ENCODE data around the gene NEK6.

Gene NEK6

DNA sequence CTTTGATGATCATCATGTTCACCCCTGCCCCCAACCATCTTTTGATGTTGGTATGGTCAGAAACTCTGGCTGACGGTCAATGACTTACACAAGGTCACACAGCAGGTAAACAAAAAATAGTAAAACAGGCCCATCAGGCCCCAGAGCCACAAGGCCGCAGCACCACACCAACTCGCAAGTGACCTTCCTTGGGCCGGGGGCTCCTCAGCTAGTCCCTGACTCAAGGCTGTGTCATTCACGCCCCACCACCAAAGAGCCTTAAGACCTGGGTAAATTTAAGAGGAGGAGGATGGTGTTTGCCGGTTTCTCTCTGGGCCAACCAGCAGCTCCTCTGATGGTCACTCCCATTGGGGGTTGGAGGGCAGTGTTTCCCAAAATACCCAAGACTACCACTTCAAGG, 101.7 kb downstream of the NEK6 start:
- no peak for DNase-seq

DNA sequence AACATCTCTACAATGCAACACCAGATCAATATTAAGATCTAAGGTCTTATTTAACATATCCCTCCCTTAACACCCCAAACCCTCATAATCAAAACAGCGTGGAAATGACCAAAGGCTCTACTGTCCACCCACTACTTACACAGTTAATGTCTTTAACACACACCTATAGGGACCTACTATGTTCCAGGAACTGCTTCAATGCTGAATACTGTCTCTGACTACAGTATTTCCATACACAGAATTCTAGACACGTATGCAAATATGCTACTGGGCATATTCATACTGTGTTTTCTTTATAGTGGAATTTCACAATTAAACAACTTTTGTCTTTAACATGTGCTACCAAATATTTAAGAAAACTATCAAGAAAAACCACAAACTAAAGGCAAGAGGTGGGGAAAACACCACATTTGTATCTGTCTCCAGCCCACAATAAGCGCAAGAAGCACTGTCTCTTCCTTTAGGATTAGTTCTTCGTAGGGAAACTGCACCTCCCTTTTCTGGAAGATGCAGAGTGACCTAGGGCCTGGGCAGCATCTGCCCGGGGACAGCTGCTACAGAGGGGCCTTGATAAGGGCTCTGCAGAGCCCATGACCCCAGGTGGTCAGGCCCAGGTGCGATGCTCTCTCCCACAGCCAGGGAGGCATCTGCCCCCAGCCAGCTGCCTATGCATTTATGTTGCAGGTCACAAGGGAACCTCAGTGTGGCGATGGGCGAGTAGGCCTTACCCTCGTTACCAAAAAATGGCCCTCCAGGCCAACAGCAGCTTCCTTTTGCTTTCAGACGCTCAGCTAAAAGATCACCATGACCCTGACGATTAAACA, 102.3 kb downstream of the NEK6 start:
- DNase-seq: no peak

DNA sequence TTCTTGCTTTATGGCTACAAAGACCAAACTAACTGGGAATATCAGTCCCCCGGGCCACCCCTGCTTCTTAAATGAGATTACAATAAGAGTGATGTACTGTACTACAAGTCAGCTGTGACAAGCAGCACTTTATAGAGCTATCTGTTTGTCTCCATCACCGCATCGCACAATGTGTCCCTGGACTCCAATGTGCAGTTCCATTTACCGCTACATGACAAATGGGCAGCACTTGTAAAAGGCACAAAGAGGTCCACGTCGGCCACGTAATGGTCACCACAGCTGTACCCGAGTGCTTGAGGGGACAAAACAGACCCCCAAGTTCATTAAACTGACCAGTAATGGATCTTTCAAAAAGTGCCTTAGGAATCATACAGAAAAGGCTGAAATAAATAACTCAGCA, 103.4 kb downstream of the NEK6 start:
- DNase-seq: no peak

DNA sequence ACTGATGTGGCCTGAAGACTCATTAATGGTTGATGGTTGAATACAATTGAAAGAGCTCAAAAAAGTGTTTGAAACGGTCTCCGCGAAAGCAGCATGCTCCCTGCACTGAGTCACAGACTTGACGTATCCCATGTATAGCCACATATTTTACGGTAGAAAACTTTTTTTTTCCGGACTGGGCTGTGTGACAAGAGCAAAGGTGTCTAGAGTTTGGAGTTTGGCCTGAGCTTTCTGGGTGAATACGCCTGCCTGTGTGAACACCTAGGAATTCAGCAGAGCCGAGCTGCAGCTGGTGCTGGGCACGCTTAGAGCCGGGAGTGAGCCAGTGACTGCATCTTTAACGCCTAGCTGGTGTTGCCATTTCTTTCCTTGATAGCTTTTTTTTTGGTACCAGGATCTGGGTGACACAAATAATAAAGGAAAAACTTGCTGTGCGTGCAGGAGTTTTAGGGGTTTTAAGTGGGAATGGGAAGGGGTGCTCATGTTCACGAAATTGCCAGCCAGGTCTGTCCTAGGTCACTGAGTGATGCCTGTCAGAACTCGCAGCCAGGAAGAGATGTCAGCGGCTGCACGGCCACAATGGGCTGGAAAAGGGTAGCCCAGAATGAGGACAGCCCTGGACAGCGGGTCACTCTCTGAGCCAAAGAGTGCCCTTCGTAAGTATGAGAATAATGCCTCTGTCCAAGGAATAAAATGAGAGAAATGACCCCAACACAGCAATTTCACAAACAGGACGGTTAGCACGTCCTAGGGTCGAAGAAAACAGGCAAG, 105.8 kb downstream of the NEK6 start:
- no peak for DNase-seq

DNA sequence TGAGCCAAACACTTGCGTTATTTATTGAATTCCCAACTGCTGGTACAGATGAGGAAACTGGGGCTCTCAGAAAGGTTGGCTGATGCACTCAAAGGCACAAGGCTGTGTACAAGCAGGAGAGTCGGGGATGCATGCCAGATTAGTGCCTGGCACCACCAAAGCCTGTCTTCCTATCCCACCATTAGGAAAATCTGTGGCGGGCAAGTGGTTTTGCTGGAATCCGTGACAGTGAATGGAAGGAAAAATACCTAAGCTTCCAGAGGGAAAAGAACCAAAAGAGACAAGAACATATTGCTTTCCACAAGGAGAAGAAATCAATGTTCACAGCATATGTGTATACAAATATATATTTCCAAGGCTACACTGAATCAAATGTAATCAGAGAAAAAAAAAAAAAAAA, 106.4 kb downstream of the NEK6 start:
- no peak for DNase-seq

DNA sequence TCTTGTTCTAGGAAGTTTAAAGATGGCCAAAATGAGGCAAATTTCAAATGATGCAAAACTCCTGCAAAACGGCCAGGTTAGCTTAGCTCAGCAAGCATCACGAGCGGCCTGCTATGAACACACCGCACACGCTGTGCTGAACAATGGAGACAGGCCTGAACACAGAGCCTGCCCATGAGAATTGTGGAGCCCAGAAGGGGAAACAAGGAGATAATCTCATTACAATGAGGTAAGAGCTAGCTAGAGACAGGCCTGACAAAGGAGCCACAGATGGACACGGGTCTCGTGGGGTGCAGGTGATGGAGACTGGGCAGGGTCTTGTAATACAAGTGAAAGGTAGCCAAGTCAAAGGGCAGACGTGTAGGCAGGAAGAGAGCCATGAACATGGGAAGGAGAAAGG, 107.3 kb downstream of the NEK6 start:
- no peak for DNase-seq

DNA sequence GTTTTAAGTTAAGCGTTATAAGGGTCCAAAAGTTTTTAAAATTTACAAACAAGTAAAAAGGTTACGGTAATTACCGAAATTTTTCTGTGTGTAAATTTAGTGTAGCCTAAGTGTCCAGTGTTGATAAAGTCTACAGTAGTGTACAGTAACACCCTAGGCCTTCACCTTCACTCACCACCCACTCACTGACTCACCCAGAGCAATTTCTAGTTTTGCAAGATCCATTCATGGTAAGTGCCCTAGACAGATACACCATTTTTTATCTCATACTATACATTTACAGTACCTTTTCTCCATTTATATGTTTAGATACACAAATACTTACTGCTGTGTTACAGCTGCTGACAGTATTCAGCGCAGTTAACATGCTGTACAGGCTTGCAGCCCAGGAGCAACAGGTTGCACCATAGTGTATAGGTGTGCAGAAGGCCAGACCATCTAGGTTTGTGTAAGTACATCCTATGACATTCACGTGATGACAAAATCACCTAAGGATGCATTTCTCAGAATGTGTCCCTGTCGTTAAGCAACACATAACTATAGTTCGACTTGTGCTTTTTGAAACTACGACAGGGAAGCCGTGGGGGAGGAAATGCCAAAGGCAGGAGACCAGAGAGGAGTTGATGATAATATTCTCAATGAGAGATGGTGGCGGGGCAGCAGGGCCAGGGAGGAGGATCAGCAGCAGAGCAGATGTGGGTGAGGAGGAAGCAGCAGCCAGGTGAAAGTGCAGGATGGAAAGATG, 108.9 kb downstream of the NEK6 start:
- no peak for DNase-seq

DNA sequence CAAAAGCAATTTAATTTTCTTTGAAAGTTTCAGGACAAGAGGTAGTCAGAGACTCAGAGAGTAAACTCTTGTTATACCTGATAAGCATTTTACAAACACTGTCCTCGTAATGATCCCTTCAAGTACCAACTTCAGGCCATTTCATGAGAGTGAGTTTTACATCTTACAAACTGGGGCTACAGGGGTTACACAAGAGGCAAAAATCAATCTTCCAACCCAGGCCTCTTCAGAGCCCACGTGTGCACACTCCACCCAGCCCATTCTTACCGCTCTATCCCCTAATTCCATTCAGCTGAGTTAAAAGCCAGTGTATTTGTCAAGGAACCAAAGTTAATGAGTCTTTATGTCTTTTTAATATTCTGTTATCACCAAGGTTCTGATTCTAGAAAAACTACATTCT, 110.9 kb downstream of the NEK6 start:
- DNase-seq: no peak

DNA sequence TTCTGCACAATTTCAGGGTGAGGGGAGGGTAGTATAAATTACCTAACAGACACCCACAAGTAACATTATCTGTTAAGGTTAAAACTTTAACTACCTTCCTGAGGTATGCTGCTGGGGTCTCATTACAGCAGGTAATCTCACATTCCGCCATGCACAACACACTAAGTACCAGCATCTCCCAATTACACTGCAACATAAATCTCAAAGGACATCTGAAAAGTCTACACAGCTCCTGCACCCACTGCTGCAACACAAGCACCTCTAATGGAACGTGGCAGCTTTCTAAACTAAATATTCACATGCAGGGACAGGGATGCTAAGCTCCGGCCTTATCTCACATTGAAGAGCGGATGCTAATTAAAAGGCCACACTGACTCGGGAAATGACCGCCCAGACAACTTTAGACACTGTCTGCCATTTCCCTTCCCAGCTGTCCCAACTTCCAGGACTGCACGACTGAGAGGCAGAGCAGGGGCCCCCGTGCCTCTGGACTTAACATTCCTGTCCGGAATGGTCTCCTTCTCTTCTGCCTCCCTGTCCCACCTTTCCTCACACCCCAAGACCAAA, 111.6 kb downstream of the NEK6 start:
- DNase-seq: no peak

DNA sequence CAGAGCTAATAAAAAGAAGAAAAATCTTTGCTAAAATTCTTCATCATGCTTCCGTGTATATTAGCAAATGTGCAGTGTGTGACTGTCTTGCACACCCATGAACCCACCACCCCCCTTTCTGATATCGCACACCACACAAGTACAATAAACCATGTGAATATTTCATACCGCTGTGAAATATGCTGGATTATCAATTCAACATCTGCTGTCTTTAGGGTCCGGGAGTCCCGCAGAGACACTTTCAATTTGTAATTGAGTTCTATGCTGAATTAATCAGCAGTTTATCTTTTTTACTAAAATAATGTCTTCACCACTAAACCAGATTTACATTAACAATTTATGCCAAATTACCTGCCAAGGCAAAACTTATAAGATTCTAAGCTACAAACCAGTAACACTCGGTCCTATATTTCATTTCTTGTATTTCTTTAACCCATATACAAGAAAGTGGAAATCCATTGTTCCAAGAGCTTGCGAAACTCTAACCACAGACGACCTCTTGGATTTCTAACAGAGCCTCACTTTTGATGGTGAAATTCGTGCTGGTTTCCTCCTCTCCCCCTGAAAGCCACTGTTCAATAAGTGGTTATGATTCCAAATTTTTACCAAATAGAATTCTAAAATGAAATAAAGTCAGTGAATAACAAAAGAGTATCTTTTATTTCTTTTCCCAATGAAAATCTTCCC, 113.3 kb downstream of the NEK6 start:
- DNase-seq: no peak

DNA sequence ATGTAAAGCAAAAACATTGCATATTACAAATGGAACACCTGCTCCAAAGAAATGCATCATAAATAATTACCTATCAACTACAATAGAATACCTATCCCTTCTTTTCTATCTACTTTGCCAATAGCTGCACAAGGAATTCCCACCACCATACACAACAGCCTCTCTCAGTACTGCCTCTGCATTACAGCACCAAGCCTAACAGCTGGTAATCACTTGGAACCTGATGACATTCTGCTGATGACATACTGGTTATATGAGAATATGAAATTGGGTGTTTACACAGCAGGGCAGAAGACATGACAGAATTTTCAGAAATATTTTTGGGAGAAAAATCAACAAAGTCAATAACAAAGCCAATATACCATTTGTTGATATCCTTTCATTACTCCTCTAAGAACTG, 114.3 kb downstream of the NEK6 start:
- DNase-seq: no peak

DNA sequence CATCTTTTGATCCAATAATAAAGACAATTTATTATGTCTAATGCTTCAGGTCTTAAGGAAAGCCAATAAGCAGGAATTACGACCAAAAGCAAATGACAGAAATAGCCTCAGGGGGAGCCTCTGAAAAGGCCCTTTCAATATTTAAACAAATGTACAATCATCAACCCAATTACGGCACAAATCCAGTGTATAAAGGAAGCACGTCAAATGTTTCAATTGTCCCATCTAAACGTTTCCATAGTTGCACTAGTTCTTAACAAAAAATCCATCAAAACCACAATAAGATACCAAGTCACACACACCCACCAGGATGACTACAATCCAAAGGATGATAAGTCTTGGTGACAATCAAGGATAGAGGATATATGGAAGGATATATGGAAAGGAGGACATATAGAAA, 115.6 kb downstream of the NEK6 start:
- DNase-seq: no peak

DNA sequence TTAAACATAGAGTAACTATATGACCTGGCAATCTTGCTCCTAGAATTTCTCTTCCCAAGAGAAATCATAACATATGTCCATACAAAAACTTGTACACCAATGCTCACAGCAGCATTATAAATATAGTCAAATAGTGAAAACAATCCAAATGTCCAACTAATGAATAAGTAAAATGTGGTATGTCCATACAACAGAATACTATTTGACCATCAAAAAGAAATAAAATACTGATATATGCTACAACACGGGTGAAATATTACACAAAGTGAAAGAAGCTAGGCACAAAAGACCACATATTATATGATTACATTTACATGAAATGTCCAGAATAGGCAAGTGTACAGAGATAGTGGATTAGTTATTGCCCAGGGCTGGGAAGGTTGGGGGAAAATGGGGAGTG, 116.1 kb downstream of the NEK6 start:
- no peak for DNase-seq

DNA sequence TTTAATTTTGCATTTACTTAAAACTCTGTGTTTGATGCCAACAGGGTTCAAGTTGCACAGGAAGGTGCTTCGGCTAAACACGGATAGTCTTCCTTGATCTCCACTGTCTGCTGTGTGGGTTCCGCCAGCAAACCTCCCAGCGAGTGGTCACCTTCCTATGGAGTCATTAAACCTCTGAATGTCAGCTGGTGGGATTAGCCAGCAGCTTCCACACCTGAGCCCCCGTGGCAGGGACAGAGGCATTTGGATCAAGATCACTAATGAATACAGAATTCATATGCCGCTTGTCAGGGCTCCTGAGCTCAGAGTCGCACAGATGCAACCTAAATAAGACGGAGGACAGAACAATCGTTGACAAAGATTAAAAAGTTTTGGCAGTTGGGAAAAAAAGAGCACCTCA, 118.0 kb downstream of the NEK6 start:
- no peak for DNase-seq

DNA sequence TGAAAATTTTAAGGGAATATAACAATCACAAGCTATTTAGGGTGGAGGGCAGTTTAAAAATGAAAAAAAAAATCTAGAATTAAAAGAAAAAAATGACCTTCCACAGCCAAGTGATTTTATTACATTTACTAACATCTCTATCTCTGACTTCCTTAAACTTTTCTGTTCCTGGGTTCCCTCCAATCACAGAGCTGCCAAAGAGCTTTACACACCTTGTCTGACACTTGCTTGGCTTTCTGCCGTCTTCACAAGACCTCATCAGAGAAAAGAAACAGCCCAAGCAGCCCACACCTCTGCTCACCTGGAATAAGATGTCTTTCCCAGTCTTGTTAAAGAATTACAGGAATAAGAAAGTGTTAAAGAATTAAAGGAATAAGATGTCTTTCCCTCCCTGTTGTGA, 118.6 kb downstream of the NEK6 start:
- no peak for DNase-seq

DNA sequence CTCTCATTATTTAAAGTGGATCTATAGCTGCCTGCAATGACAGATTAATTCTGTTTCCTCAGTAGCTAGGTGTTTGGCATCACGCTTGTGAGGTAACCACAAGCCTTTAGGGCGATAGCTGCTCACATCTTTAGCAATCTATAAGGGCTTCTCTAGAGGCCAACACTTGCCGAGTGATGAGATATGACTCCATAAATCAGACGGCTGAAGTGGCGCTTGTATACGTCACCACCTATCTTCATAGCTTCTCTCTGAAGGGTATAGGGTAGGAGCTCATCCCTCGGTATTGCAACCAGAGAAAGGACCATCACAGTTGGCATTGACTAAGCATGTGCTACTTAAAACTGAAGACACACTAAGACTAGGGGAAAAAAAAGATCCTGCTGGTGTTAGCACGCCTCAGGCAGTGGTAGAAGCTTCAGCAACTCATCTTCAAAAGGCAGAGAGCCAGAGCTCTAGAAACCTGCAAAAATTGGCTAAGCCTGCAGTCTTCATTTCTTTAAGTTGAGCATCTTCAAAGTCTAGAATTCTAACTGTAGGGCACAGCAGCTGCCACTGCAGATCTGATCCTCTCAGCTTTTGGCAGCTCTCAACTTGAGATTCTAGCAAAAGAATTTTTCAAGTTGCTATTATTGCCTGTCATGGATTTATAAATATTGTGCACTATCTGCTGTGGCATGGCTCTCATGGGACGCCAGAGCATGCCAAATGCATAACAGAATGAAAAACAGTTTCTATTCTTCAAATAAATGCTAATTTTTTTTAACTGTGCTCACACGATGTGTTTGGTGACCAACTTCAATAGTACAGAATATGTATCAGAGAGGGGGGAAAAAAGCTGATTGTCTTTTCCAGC, 120.0 kb downstream of the NEK6 start:
- DNase-seq: no peak

DNA sequence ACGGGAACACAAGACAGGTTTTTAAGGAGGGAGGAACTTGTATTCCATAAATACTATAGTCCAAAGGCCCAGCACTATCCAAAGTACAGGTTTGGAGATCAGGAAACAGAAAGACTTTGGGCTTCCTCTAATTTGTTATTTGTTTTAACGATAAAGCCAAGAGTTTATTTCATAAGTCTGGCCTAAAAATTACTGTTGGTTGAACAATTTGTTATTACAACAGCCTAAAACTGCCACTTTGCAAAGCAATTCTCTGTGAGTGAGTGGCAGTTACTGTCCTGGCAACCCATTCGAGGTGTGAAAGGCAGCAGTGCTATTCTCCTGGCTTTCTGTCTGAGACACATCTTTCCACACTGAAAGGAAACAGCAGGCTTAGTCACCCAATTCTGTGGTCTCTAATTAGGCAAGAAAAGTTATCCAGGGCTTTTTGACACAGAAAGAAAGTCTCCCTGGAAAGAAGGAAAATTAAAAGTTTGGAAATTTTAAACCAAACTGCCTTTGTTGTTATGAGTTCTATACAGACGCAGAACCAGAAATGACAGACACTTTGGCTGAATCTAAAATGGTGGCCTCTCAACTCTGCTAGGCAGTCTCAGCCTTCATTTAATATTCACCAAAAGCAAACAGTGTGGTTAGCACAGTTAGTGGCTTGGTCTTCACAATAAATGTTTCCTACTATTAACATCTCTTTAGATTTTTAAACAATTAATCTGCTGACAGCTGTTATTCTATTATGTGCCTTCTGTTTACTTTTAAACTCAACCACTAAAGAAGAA, 123.6 kb downstream of the NEK6 start:
- DNase-seq: no peak

DNA sequence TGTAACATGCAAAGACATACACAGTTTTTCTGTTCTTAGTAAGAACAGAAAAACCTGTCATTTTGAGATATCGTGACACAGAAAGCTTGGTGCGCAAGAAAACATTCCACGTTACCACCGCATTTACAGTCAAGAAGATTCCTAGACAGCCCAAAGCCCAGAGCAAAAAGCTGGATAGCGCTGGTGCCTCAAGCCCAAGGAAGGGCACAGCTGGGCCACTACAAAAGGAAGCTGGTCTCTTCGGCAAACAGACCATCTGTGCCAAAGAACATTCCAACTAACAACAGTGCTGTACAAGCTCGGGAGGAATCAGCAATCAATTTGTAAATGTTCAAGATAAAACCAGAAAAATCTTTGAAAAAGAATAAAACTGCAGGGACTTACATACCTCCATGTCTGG, 126.5 kb downstream of the NEK6 start:
- DNase-seq: no peak

DNA sequence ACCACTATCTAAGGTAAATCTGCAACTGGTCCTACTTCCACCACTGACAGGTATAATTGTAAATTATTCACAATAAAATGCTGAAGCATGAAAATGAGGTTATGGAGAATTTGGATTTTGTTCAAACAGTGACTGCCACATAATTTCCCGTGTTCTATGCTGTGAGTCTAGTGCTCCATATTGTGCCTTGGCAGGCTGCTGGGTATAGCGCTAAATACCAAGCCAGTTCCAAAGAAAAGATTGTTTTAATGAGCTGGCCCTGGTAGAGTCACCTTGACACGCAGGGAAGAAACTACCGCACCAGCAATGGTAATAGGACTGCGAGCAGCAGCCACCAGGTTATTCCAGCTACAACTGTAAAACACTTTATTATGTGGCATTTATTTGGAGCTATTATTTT, 127.1 kb downstream of the NEK6 start:
- no peak for DNase-seq

DNA sequence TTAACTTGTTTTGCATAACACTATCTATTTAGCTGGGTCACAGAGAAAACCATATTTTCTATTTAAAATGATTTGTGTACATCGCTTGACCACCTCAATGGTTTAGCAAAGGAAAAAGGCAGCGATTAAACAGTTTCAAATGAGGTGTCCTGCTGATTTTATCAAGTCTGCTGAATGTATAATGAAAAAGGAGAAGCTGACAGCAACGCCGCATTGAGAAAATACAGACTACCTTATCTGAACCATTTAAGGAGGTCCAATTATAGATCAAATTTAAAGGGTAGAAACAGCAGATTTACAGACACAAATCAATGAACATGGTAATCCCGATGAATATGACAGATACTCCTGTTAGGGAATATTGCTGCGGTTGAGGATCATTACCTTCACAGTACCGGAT, 127.9 kb downstream of the NEK6 start:
- DNase-seq: no peak

DNA sequence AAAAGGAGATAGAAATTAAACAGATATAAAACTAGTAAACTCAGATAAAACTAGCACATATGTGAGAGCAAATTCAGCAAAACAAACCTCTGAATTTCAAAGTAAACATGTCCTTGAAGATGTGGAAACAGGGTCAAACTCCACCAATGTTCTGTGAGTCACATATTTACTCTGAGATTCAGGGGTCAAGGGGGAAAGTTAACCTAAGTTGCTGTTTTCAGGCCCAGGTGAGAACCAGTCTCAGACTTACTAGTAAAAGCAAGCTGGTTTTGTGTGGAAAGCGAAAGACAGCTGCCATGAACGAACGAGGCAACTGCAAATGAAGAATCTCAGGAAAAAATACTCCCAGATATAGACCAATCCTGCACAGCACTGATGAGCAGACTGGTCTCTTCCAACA, 128.5 kb downstream of the NEK6 start:
- no peak for DNase-seq

Measured in activated T-cell treated with anti-CD3 and anti-CD28 coated beads for 4 hours (primary cell).